GM12865 (cell line): ENCODE data around the gene RNF181.
"Not testable (repeated sequence)": the region's sequence is repeated elsewhere in the genome, so short reads cannot be mapped to it uniquely, and the experiment has no call there.

Experiments
- DNase-seq: peaks from one replicate; pipeline ENCODE4 v3.0.0; 2010; ENCODE audit warnings: low read depth
- H3K4me3 ChIP-seq: 2 replicates; pipeline ENCODE4 v1.5.1; 2011; ENCODE audit warnings: mild to moderate bottlenecking, low read depth, low read length, control low read depth
- CTCF ChIP-seq: IDR thresholded peaks from 2 replicates; pipeline ENCODE4 v1.5.1; 2011; ENCODE audit warnings: low read length, control low read depth, low read depth, inconsistent platforms; ENCODE audit not compliant: insufficient read depth; ENCODE audit errors: missing control alignments

Gene RNF181

DNA sequence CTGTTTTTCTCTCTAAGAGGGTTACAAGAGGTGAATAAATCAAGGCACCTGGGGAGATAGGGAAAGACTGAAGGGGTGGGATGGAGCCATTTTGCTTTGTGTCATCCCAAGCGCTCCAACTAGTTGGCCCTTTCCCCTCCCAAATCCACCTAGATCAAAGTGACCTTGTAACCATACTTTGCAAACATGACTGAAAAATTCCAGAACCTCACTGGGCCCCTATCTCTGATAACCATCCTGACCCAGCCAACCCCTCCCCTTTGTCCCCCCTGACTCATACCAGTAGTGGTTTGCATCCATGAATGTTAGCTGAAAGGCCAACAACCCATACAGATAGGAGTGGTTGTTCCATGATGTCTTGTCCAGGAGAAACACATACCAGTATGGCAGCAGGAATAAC lies 37.4 kb upstream of the RNF181 start:
- DNase-seq: no peak
- TF ChIP-seq CTCF: no peak

GRCh38 chr2:85560403-85560726 lies 35.2 kb upstream of the RNF181 start:
- DNase-seq: not testable (repeated sequence)
- peak overlapping the region; percentile 89 for H3K4me3 ChIP-seq

More for the DNA sequence above, 37.4 kb upstream of the RNF181 start:
- H3K4me3 ChIP-seq: no peak overlapping the region

GRCh38 chr2:85560812-85561279 lies 34.7 kb upstream of the RNF181 start:
- TF ChIP-seq CTCF: no peak
- DNase-seq: no peak
- H3K4me3 ChIP-seq: peak overlapping the region; percentile 89

DNA sequence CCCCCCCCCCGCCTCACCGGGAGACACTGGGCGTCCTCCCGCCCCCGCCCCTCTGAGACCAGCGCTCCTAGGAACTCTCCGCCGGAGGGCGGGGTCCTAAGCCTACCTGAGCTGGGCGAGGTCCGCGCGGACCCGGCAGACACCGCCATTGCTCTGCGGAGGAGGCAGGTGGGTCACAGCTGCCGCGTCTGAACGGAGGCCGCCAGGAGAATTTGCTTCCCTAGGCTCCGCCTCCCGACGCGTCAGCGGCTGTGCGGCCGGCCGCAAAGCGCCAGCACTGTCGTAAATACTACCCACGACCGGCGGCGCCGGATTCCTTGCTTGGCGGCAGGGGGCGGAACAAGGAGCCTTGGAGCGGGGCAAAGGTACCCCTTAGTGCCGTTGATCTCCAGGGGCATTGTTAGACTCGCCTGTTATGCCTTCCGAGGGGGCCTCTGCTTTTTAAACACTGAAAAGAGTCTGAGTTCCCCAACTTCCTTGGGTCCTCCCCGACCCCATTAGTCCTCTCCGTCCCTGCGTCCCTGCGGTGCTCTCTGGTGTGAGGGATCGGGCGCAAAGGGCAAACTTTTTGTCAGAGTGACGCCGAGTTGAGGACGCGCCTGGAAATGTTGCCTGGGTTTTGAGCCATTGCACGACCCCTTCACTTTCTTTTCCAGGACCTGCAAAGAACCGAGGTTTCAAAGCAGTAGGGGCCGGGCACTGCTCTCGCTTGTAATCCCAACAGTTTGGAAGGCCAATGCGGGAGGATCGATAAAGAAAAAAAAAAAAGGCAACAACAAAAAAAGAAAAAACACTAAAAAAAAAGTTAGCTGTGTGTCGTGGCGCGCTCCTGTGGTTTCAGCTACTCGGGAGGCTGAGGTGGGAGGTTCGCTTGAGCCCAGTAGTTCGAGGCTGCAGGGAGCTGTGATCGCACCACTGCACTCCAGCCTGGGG lies 34.0 kb upstream of the RNF181 start, which contains the start of gene GGCX:
Gene GGCX (minus strand): TSS at position 214 of the 933 bp plus-strand sequence. CDS start 65 bp downstream, at position 149.
- DNase-seq: peak; percentile 98
- TF ChIP-seq CTCF: no peak
- peak within 1 kb of the TSS; percentile 89 for H3K4me3 ChIP-seq

DNA sequence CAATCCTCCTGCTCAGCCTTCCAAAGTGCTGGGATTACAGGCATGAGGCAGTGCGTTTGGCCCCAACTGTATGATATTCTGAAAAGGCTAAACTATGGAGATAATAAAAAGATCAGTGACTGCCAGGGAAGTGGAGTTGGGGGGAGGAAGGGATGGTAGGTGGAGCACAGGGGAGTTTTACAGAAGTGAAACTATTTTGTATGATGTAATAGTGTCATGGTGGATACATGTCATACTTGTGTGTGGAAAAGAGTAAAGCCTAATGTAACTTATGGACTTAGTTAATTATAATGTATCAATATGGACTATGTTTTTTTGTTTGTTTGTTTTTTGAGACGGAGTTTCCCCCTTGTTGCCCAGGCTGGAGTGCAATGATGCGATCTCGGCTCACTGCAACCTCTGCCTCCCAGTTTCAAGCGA lies 31.4 kb upstream of the RNF181 start:
- H3K4me3 ChIP-seq: no peak overlapping the region
- no peak for TF ChIP-seq CTCF
- peak; percentile 31 for DNase-seq

GRCh38 chr2:85566265-85566664 lies 29.3 kb upstream of the RNF181 start:
- DNase-seq: no peak
- no peak for TF ChIP-seq CTCF
- no peak overlapping the region for H3K4me3 ChIP-seq

GRCh38 chr2:85575739-85576138 lies 19.8 kb upstream of the RNF181 start:
- H3K4me3 ChIP-seq: no peak overlapping the region
- TF ChIP-seq CTCF: no peak
- no peak for DNase-seq
